ENCODE data around the gene GJA9.

- TF ChIP-seq CTCF (IDR thresholded peaks at IDR 0.05; ENCODE audit: control extremely low read depth in 1 of 3, insufficient read depth in 1 of 3, low read depth in 1 of 3, low read length in 3 of 3) (no peak), EGR1 (IDR thresholded peaks at IDR 0.05; ENCODE audit: borderline replicate concordance, low read depth, low read length) (no peak), HDAC6 (IDR thresholded peaks at IDR 0.05; ENCODE audit: low read depth, low read length) (no peak), SP1 (IDR thresholded peaks at IDR 0.05; ENCODE audit: low read depth, low read length) (no peak), ZNF274 (IDR thresholded peaks at IDR 0.05; ENCODE audit: borderline replicate concordance, extremely low read depth, low read length) (no peak), EZH2 (IDR thresholded peaks at IDR 0.05; ENCODE audit: low read depth, low read length, severe bottlenecking) (no peak), SIN3A (conservative IDR thresholded peaks at IDR 0.05 in 1 of 2, IDR thresholded peaks at IDR 0.05 in 1 of 2; ENCODE audit: low read depth in 1 of 2, low read length in 2 of 2) (no peak), GABPA (IDR thresholded peaks at IDR 0.05; ENCODE audit: borderline replicate concordance, insufficient read depth, low read length) (no peak), EP300 (IDR thresholded peaks at IDR 0.05; ENCODE audit: borderline replicate concordance in 1 of 2, low read depth in 2 of 2, low read length in 2 of 2) (no peak), TAF7 (optimal IDR thresholded peaks at IDR 0.05; ENCODE audit: borderline replicate concordance, low read depth, low read length) (no peak), KDM5A (IDR thresholded peaks at IDR 0.05; ENCODE audit: low read length) (no peak), RFX5 (IDR thresholded peaks at IDR 0.05; ENCODE audit: borderline replicate concordance, low read depth, low read length) (no peak), GTF2F1 (IDR thresholded peaks at IDR 0.05; ENCODE audit: borderline replicate concordance, low read depth, low read length) (no peak)
Measured at GRCh38 chr1:38917337-38917736, 36.0 kb upstream of the GJA9 start.
